ENCODE data around the gene UBR1.
A peak's percentile ranks its signal among the peaks of the same experiment; 100 is the strongest.
"Not testable (repeated sequence)": the region's sequence is repeated elsewhere in the genome, so short reads cannot be mapped to it uniquely, and the experiment has no call there.

UBR1 gene

DNA sequence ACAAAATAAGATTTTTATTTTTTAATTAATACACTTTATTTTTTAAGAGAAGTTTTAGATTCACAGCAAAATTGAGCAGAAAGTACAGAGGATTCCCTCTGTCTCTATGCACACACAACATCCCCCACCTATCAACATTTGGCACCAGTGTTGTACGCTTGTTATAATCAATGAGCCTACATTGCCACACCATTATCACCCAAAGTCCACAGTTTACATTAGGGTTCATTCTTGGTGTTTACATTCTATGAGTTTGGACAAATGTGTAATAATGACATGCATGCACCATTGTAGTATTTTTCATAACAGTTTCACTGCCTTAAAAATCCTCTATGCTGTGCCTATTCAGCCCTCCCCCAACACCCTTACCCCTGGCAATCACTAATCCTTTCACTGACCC lies 134.0 kb downstream of the UBR1 start:
- no peak for DNase-seq (ENCODE audit: low spot score)

DNA sequence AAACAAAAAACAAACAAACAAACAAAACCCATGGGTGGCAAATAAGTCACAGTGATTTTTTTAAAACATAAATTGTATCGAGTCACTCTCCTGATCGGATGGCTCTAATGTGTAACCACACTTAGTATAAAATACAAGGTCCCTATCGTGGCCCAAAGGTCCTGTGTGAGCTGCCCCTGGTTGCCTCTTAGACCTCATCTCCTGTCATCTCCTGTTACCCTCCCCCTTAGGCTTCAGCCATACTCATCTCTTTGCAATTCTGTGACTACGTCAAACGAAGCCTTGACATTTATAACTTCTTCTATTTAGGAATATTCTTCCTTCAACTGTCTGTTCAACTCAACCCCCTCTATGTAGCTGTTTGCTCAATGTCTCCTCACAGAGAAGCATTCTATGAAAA lies 141.4 kb downstream of the UBR1 start:
- no peak for DNase-seq (ENCODE audit: low spot score)

DNA sequence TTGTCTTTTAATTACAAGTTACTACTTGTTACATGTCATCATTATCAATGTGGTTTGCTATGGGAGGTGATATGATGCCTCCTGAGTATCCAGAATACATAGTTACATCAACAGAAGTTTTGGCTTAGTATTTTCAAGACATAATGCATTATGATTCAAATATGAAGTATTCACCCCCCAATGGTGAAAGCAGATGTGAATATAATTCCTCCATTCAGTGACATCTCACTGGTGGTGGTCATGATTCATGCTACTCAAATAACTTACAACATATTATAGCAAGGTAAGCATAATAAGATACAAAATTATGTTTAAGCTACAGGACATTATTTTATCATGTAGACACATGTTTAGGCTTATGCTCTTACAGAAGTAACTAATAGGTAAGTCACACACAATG lies 150.3 kb downstream of the UBR1 start:
- no peak for DNase-seq (ENCODE audit: low spot score)

DNA sequence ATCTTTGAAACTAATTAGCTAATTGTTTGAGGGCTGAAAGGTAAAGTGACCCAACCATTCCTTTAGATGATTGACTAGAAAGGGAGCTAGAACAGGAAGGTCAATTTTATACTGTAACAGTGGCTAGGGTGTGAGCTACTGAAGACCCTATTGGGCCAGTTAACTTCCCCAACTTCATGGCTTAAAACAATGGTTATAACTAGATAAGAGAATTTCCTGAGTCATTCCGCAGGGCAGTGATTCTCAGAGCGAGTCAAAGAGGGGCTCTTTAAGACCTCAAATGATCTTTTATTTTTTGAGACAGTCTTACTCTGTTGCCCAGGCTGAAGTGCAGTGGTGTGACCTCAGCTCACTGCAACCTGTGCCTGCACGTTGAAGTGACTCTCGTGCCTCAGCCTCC lies 151.5 kb downstream of the UBR1 start:
- DNase-seq (ENCODE audit: low spot score) = no peak

DNA sequence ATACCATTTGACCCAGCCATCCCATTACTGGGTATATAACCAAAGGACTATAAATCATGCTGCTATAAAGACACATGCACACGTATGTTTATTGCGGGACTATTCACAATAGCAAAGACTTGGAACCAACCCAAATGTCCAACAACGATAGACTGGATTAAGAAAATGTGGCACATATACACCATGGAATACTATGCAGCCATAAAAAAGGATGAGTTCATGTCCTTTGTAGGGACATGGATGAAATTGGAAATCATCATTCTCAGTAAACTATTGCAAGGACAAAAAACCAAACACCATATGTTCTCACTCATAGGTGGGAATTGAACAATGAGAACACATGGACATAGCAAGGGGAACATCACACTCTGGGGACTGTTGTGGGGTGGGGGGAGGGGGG lies 156.9 kb downstream of the UBR1 start:
- not testable (repeated sequence) for DNase-seq (ENCODE audit: low spot score)

DNA sequence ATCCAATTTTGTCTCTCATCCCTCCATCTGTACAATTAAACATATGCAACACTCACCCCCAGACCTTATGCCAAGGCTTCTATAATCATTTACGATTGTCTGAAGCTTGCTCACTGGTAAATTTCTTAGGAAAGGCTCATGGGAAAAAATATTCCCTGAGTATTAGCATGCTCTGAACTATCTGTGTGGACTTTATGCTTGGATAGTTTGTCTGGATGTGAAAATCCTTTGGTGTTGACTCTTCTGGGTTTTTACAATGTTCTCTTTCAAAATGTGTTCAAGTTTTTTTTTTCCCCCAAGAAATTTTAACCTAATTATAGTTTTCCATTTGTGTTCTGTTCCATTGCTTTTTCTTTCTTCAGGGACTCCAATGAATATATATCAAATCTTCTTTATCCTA lies 165.3 kb downstream of the UBR1 start:
- DNase-seq (ENCODE audit: low spot score) = no peak

DNA sequence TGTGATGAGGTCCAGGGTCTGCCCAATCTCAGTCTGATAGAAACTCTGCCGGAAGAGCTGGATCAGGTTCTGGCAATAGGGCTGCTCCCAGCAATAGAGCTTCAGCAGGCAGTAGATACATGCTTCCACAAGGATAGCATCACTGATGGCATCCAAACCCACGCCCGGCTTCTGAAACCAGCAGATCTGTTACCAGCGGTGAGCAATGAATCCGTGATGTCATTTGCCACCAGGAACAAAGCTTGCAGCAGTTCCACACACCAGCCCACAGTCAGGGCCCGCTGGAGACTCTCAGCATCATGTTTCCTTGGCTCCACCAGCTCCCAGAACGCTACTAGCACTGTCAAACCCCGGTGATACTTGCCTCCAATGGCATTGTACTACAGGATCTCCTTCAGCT lies 166.0 kb downstream of the UBR1 start:
- DNase-seq (ENCODE audit: low spot score) = no peak

DNA sequence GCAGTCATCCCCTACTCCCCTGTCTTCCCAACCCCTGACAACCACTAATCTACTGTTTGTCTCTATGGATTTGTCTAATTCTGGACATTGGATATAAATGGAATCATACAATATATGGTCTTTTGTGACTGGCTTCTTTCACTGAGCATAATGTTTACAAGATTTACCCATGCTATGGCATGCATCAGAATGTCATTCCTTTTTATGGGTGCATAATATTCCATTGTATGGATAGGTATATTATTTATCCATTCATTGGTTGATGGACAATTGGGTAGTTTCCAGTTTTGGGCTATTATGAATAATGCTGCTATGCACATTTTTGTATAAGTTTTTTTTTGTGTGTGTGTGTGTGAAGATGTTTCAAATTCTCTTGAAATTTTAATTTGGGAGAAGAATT lies 168.7 kb downstream of the UBR1 start:
- no peak for DNase-seq (ENCODE audit: low spot score)

DNA sequence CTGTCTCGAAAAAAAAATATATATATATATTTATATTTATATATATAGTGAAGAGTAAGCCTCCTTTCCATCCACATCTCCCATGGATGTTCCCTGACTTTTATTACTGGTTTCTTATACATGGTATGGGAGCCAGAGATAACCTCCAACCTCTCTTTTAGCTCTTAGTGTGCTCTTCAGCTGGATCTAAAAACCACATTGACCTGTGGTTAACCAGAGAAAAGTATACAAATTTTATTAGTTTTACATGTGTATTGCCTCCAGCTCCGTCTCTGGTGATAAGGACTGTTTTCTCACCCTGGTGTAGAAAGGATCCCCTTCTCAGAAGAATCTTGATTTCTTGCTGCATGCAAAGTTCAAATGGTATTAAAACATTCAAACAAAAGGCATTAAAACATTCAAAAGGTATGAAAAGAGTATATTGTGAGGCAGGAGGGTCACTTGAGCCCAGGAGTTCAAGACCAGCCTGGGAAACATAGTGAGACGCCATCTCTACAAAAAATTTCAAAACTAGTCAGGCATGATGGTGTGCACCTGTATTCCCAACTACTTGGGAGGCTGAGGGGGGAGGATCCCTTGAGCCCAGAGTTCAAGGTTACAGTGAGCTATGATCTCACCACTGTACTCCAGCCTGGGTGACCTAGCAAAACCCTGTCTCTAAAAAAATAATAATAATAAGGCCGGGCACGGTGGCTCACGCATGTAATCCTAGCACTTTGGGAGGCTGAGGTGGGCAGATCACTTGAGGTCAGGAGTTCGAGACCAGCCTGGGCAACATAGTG lies 171.8 kb downstream of the UBR1 start:
- no peak for DNase-seq (ENCODE audit: low spot score)

DNA sequence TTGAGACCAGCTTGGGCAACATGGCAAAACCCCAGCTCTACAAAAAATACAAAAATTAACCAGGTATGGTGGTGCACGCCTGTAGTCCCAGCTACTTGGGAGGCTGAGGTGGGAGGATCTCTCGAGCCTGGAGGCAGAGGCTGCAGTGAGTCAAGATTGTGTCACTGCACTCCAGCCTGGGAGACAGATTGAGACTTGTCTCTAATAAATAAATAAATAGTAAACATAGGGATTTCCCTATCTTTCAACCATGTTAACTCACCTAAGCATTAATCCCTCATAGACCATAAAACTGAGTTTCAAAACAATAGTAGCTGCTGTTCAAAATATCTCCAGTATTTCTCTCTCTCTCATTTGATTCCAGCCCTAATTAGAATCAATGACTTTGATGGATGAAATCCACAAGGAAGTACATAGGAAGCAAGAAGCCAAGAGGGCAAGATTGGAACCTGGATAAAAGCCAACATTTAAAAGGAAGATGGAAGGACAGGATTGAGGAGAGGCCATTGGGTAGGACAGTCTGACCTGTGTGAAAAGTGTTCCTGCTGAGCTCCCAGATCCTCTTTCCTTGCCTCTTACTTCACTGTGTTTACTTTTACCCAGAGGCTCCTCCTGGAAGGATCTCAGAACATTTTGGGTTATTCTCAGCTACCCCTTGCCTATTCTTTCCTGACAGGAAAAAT lies 172.9 kb downstream of the UBR1 start:
- no peak for DNase-seq (ENCODE audit: low spot score)

DNA sequence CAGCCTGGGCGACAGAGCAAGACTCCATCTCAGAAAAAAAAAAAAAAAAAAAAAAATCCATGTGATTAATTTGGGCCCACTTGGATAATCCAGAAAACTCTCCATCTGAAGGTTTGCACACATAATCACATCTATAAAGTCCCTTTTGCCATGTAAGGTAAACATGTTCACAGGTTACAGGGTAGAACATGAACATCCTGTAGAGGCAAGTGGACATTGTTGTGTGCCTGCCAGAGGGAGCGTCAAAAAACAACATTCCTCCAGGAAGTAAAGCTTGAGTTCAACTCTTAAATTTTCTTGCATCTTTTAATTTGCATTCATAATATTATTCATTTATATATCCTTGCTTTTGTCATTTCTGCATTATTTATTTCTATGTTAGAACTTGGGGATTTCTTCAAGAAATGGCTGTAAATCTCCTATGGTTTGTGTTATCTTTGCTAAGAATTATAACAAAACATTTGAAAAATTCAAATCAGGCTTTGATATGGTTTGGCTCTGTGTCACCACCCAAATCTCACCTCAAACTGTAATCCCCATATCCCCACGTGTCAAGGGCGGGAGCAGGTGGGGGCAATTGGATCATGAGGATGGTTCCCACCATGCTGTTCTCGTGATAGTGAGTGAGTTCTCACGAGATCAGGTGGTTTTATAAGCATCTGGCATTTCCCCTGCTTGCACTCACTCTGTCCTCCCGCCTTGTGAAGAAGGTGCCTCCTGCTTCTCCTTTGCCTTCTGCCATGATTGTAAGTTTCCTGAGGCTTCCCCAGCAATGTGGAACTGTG lies 173.9 kb downstream of the UBR1 start:
- DNase-seq (ENCODE audit: low spot score) = no peak

DNA sequence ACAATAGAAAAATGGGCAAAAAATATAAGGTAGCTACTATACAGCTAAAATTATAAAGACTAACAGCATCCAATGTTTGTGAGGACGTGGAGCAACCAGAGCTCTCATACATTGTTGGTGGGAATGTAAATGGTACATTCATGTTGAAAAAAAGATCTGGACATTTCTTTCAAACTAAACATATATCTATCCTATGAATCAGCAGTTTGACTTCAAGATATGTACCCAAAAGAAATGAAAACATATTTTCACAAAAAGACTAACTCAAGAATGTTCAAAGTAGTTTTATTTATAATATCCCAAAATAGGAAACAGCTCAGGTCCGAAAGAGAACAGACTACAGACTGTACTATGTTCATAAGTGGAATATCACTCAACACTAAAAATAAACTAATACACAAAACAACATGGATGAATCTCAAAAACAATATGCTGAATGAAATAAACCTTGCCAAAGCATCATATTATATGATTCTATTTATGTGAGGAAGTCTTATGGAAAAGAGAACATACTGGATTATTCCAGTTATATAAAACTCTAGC lies 176.5 kb downstream of the UBR1 start:
- DNase-seq (ENCODE audit: low spot score) = no peak

DNA sequence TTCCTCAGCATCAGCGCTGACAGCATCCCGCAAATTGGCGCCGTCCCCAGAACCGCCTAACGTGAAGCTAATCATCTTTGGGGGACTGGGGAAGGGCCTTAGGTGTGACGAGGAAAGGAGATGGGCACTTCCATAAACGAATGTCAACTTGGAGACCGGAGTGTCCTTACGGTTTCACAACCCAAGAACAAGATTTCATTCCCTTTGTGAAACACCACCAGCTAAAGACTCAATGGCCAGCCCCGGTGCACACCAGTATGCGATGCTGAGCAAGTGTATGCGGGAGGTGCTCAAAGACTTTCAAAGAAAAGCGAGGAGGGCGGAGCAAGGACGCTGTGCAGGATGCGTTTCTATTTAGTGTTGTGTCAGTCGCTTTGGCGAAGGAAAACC lies 184.5 kb downstream of the UBR1 start:
- DNase-seq (ENCODE audit: low spot score) = peak; percentile 46

DNA sequence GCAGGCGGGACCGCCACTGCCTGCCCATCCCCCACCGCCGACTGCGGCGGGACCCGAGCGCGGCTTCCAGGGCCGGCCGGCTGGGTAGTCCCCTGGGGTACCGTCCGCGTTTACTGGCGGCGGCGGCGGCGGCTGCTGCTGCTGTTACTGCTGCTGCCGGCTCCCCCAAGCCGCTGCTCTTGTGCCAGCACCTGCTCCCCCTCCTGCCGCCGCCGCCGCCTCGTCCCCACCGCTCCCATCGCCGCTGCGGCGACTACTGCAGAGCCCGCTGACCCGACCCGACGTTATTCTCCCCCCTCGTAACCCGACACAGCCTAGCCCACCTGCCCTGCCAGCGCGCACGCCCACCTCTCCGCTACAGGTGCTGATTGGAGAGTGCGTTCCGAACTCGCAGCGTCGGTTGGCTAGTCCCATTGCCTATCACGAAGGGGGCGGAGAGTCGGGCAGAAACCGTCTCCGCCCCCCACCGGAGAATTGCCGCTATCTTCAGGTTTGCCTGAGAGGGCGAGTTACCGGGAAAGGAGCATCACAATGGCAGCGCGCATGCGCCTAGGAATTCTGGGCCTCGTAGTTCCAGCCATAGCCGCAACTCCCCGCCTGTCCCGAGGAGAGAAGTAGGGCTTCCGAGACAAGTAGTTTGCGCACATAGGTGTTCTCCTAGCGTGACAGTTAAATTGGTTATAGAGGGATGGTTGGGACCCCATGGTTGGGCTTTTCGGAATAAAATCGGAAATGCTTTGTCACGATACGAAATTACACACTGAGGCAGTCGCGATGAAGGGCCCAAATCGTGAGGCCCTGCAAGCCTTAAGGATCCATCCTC lies 185.1 kb downstream of the UBR1 start, which contains the start of gene TTBK2:
Gene TTBK2 (minus strand): TSS at position 260 of the 823 bp plus-strand sequence. CDS start 42,161 bp downstream, outside the sequence.
- peak; percentile 99 for DNase-seq (ENCODE audit: low spot score)

DNA sequence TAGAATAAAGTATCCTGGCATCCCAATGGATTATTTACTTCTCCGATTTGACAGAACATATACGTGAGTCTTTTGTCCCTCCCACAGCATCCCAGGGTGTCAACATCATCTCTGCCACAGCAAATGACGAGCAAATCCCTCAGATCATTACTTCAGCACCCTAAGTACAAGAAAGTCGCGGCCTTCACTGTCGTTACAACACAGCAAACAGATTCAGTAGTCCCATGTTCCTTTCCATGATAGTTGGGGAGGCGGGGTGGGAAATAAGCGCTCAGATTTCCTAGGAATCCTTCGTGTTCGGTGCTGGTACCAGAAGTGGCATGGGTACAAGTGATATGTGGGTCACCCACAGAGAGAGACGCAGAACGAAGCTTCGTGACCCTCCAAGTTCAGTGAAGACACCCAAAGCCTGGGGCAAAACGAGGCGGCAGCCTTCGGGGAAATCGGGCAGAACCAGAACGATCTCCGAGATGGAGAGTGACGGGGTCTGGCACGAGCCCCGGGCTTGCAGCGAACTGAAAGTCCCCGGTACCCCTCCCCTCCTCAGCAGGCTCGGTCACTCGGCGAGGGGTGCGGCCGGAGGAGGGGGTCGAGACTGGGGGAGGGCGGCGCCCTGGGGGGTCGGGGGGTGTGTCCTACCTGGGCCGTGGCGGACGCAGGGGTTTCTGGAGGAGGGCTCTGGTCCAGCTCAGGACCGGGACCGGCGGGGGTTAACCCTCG lies 185.9 kb downstream of the UBR1 start:
- DNase-seq (ENCODE audit: low spot score) = peak; percentile 19

DNA sequence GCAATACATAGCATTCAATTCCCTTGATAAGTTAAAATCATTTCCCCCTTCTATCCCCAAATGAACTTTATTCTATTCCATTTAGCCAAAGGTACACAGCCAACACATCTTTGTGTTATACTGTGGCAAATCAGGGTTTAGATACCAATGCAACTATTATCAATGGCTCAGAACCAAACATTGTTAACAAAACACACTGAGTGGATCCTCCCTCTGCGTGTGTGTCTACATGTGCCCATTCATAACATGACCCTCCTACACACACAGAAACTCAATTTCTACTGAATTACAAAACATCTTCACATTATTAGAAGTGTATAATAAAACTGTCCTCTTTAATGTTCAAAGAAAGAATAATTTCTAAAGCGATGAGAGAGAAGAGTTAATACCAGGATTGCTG lies 186.5 kb downstream of the UBR1 start:
- DNase-seq (ENCODE audit: low spot score) = no peak

DNA sequence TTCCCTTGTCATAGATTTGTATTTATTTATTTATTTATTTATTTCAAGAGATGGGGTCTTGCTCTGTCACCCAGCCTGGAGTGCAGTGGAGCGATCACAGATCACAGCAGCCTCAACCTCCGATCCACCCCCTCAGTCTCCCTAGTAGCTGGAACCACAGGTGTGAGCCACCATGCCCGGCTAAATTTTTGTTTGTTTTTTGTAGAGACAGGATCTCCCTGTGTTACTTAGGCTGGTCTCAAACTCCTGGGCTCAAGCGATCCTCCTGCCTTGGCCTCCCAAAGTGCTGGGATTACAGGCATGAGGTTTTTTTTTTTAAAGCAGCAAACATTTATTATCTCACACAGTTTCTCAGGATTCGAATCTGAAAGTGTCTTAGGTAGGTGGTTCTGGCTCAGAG lies 187.8 kb downstream of the UBR1 start:
- DNase-seq (ENCODE audit: low spot score) = no peak

DNA sequence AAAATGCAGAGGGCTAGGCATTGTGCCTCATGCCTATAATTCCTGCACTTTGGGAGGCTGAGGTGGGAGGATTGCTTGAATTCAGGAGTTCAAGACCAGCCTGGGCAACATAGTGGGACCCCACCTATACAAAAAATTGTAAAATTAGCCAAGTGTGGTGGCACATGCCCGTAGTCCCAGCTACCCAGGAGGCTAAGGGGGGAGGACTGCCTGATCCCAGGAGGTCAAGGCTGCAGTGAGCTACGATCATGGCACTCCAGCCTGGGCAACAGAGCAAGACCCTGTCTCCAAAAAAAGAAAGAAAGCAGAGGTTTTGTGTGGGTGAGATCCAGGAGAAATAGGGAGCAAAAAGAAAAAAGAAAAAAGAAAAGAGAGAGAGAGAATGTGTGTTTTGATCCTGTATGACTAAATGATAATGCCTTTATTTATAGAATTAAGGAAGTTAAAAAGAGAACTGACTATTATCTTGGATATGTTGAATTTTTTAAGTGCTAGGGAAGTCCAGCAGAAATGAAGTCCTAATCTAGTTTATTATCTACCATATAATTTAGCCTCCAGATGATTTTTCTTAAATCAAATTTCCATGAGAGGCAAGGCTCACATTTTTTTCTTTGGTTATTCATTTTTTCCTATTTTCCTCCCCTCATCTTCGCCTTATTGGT lies 190.1 kb downstream of the UBR1 start:
- no peak for DNase-seq (ENCODE audit: low spot score)

DNA sequence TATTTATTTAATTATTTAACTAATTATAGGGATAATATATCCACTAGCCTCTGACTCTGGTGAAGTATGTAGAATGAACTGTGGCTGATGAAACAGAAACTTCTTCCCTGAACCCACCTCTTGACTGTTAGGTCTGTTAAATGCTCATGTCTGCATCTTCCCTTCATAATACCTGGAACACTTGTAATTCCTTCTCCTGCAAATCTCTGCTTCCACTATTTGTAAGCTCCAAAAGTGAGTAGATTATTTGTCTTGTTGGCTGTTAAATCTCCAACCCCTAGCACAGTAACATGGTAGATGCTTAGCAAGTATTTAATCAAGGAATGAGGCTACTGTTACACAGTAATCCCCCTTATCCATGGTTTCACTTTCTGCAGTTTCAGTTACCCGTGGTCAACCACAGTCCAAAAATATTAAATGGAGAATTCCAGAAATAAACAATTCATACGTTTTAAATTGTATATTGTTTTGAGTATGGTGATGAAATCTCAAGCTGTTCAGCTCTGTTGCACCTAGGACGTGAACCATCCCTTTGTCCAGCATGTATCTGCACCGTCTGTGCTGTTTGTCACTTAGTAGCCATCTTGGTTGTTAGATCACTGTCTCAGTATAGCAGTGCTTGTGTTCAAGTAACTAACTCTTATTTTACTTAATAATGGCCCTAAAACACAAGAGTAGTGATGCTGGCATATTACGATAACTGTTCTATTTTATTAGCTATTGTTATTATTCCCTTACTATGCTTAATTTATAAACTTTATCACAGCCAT lies 190.9 kb downstream of the UBR1 start:
- no peak for DNase-seq (ENCODE audit: low spot score)

Data from CD4-positive, alpha-beta T cell treated with Interleukin-15 for 4 hours (primary cell).